ENCODE data around the gene SBF1. TPM values are rescaled to one million over a fixed set of nuclear protein-coding genes. Genes with fewer than 3 reads are reported as not detected.
A peak's percentile ranks its signal among the peaks of the same experiment; 100 is the strongest.

SBF1 gene
- total and polyA plus RNA-seq, 7 donors = 42.1 to 98.0 (median 75.3) TPM

GRCh38 chr22:50500452-50500851 lies 25.6 kb upstream of the SBF1 start:
- DNase-seq (no peak), ATAC-seq (no peak)
- WGBS, 3 donors = 86 to 93% (median 88%) methylated on average over 12 of the region's 12 CpGs
- intact Hi-C loops (cut with DNase I) = loop anchor here in 1 of 2 donors (10.0 kb wide), 1 partner anchor 246 kb away; the partner anchor contains the start of gene HDAC10
- no peak overlapping the region for H3K4me3 ChIP-seq
- H3K27ac ChIP-seq = no peak overlapping the region
- H3K27me3 ChIP-seq (ENCODE audit: insufficient read depth in 3 of 3, low read length in 2 of 3) = no peaks in the 10 kb centered on the region
- H3K36me3 ChIP-seq (ENCODE audit: insufficient read depth in 1 of 2, low read depth in 1 of 2) = peaks cover 0 to 23% of the 10 kb centered on the region in 2 donors
- TF ChIP-seq CTCF (IDR thresholded peaks at IDR 0.05) = no peak
- H3K4me1 ChIP-seq = no peaks in the 10 kb centered on the region
- no peaks in the 10 kb centered on the region for H3K9me3 ChIP-seq

- no peaks in the 10 kb centered on the region for H3K9me3 ChIP-seq
- no peak for DNase-seq
- ATAC-seq = peak; percentile 52 to 74 (median 64)
- no peak overlapping the region for H3K27ac ChIP-seq
- peaks cover 0 to 10% of the 10 kb centered on the region in 2 donors for H3K36me3 ChIP-seq (ENCODE audit: insufficient read depth in 1 of 2, low read depth in 1 of 2)
- TF ChIP-seq CTCF (IDR thresholded peaks at IDR 0.05) = peak; percentile 40
- 7 to 22% (median 8%) methylated on average over 13 of the region's 13 CpGs for WGBS, 3 donors
- no peaks in the 10 kb centered on the region for H3K4me1 ChIP-seq
- H3K4me3 ChIP-seq = no peak overlapping the region
- no peaks in the 10 kb centered on the region for H3K27me3 ChIP-seq (ENCODE audit: insufficient read depth in 3 of 3, low read length in 2 of 3)
- intact Hi-C loops (cut with DNase I) = loop anchor here in 1 of 2 donors (5.0 kb wide), 1 partner anchor 136 kb away; no protein-coding TSS in a partner anchor
Measured at GRCh38 chr22:50498322-50498890, 23.6 kb upstream of the SBF1 start.

GRCh38 chr22:50497093-50497492 lies 22.3 kb upstream of the SBF1 start:
- WGBS, 3 donors = 75 to 82% (median 78%) methylated on average over 6 of the region's 6 CpGs
- no peaks in the 10 kb centered on the region for H3K36me3 ChIP-seq (ENCODE audit: insufficient read depth in 1 of 2, low read depth in 1 of 2)
- DNase-seq (no peak), ATAC-seq (no peak)
- intact Hi-C loops (cut with DNase I) = loop anchor here in 1 of 2 donors (5.0 kb wide), 1 partner anchor 135 kb away; no protein-coding TSS in a partner anchor
- no peaks in the 10 kb centered on the region for H3K27me3 ChIP-seq (ENCODE audit: insufficient read depth in 3 of 3, low read length in 2 of 3)
- TF ChIP-seq CTCF (IDR thresholded peaks at IDR 0.05) = no peak
- no peak overlapping the region for H3K4me3 ChIP-seq
- H3K4me1 ChIP-seq = no peaks in the 10 kb centered on the region
- no peak overlapping the region for H3K27ac ChIP-seq
- H3K9me3 ChIP-seq = no peaks in the 10 kb centered on the region

GRCh38 chr22:50490531-50491308 lies 15.9 kb upstream of the SBF1 start:
- ATAC-seq = no peak
- no peaks in the 10 kb centered on the region for H3K36me3 ChIP-seq (ENCODE audit: insufficient read depth in 1 of 2, low read depth in 1 of 2)
- 59 to 71% (median 69%) methylated on average over 27 of the region's 27 CpGs for WGBS, 3 donors
- no peaks in the 10 kb centered on the region for H3K9me3 ChIP-seq
- no peak for DNase-seq
- intact Hi-C loops (cut with DNase I) = no loop called here
- no peak for TF ChIP-seq CTCF (IDR thresholded peaks at IDR 0.05)
- peaks cover 0 to 12% (median 0%) of the 10 kb centered on the region in 3 donors for H3K27me3 ChIP-seq (ENCODE audit: insufficient read depth in 3 of 3, low read length in 2 of 3)
- no peak overlapping the region for H3K27ac ChIP-seq
- no peak overlapping the region for H3K4me3 ChIP-seq
- no peaks in the 10 kb centered on the region for H3K4me1 ChIP-seq
